ENCODE measurements around the gene ELAC2.

The ELAC2 gene

GRCh38 chr17:12953156-12953555, 64.7 kb downstream of the ELAC2 start:
- in situ Hi-C loops (cut with HindIII; ENCODE audit: low pct_unique_long_range_greater_than_20kb, low sequenced_read_pairs) = no loop called here
- no peak for DNase-seq (ENCODE audit: low read depth in 1 of 2, low spot score in 1 of 2)
- TF ChIP-seq JUND (IDR thresholded peaks at IDR 0.05; ENCODE audit: low read depth) = no peak

- DNase-seq (ENCODE audit: low read depth in 1 of 2, low spot score in 1 of 2) = no peak
- in situ Hi-C loops (cut with HindIII; ENCODE audit: low pct_unique_long_range_greater_than_20kb, low sequenced_read_pairs) = no loop called here
- TF ChIP-seq JUND (IDR thresholded peaks at IDR 0.05; ENCODE audit: low read depth) = no peak
Observed at GRCh38 chr17:12952012-12952411, 65.8 kb downstream of the ELAC2 start.

- no peak for DNase-seq (ENCODE audit: low read depth in 1 of 2, low spot score in 1 of 2)
- TF ChIP-seq JUND (IDR thresholded peaks at IDR 0.05; ENCODE audit: low read depth) = no peak
- in situ Hi-C loops (cut with HindIII; ENCODE audit: low pct_unique_long_range_greater_than_20kb, low sequenced_read_pairs) = no loop called here
Observed at GRCh38 chr17:12947047-12947446, 70.8 kb downstream of the ELAC2 start.
